CD8-positive, alpha-beta memory T cell (primary cell): ENCODE results near the gene TDRD7. TPM values are rescaled to one million over a fixed set of nuclear protein-coding genes. Genes with fewer than 3 reads are reported as not detected.
A peak's percentile ranks its signal among the peaks of the same experiment; 100 is the strongest.

ENCODE experiments used
- CTCF ChIA-PET: fragments of 350-600 bp; sonication (Branson Sonifier 250); formaldehyde crosslinking; loops from one replicate; lab custom pipeline; 2021; ENCODE audit warnings: antibody characterized with exemption; lab: Charles Lee
- POLR2A ChIA-PET: fragments of 350-600 bp; sonication (Branson Sonifier 250); formaldehyde crosslinking; loops from one replicate; lab custom pipeline; 2021; ENCODE audit warnings: antibody characterized with exemption; lab: Charles Lee
- DNase-seq, 5 donors: peaks; one replicate each; pipeline versions ENCODE4 v3.0.0 to v3.0.0-alpha.2; 2020 to 2022; ENCODE audit warnings: mixed read lengths in 1 of 5
- H3K27ac ChIP-seq: one replicate; pipeline ENCODE4 v1.7.0; 2013; ENCODE audit warnings: low read depth, mild to moderate bottlenecking, low read length, moderate library complexity
- H3K27me3 ChIP-seq: 2 replicates; pipeline ENCODE4 v1.7.0; 2013; ENCODE audit warnings: low read length, mild to moderate bottlenecking; ENCODE audit not compliant: insufficient read depth, poor library complexity, severe bottlenecking
- H3K36me3 ChIP-seq: 2 replicates; pipeline ENCODE4 v1.7.0; 2013; ENCODE audit warnings: mild to moderate bottlenecking, low read length, moderate library complexity; ENCODE audit not compliant: insufficient read depth
- H3K4me1 ChIP-seq: 2 replicates; pipeline ENCODE4 v1.7.0; 2013; ENCODE audit warnings: mild to moderate bottlenecking, low read length, moderate library complexity; ENCODE audit not compliant: insufficient read depth
- H3K4me3 ChIP-seq: 2 replicates; pipeline ENCODE4 v1.7.0; 2013; ENCODE audit warnings: mild to moderate bottlenecking, low read length
- H3K9me3 ChIP-seq: 2 replicates; pipeline ENCODE4 v1.7.0; 2013; ENCODE audit warnings: mild to moderate bottlenecking, low read length
- H3K27ac Mint-ChIP-seq, 8 donors: one replicate each; pipeline ENCODE4 v1.8.0; 2020 to 2021; ENCODE audit warnings: mixed read lengths in 8 of 8, mild to moderate bottlenecking in 6 of 8, inconsistent platforms in 3 of 8, moderate library complexity in 3 of 8
- H3K27me3 Mint-ChIP-seq, 2 donors: one replicate each; pipeline ENCODE4 v1.8.0; 2020 to 2021; ENCODE audit warnings: mixed read lengths in 2 of 2, mild to moderate bottlenecking in 1 of 2, moderate library complexity in 1 of 2
- H3K36me3 Mint-ChIP-seq, 3 donors: one replicate each; pipeline ENCODE4 v1.8.0; 2020 to 2021; ENCODE audit warnings: mixed read lengths in 3 of 3, inconsistent platforms in 1 of 3, mild to moderate bottlenecking in 1 of 3
- H3K4me1 Mint-ChIP-seq, 3 donors: one replicate each; pipeline ENCODE4 v1.8.0; 2020 to 2021; ENCODE audit warnings: mixed read lengths in 3 of 3, inconsistent platforms in 1 of 3, mild to moderate bottlenecking in 1 of 3
- H3K4me3 Mint-ChIP-seq, 7 donors: one replicate each; pipeline ENCODE4 v1.8.0; 2020 to 2021; ENCODE audit warnings: mixed read lengths in 7 of 7, mild to moderate bottlenecking in 6 of 7, moderate library complexity in 4 of 7, inconsistent platforms in 2 of 7
- H3K9me3 Mint-ChIP-seq, 5 donors: one replicate each; pipeline ENCODE4 v1.8.0; 2020 to 2022; ENCODE audit warnings: mixed read lengths in 5 of 5, mild to moderate bottlenecking in 3 of 5, moderate library complexity in 2 of 5, inconsistent platforms in 1 of 5
- polyA plus RNA-seq: library from polyadenylated mRNA; unstranded; fragments of 300-500 nt; fragmentation: Illumina TruSeq; gene quantifications from one replicate; pipeline ENCODE4 v1.2.3, GENCODE V29; 2021
- total RNA-seq, 2 experiments: library from RNA; stranded (reverse); gene quantifications; one replicate each; pipeline ENCODE4 v1.2.3, GENCODE V29; 2021

Gene TDRD7, protein sequence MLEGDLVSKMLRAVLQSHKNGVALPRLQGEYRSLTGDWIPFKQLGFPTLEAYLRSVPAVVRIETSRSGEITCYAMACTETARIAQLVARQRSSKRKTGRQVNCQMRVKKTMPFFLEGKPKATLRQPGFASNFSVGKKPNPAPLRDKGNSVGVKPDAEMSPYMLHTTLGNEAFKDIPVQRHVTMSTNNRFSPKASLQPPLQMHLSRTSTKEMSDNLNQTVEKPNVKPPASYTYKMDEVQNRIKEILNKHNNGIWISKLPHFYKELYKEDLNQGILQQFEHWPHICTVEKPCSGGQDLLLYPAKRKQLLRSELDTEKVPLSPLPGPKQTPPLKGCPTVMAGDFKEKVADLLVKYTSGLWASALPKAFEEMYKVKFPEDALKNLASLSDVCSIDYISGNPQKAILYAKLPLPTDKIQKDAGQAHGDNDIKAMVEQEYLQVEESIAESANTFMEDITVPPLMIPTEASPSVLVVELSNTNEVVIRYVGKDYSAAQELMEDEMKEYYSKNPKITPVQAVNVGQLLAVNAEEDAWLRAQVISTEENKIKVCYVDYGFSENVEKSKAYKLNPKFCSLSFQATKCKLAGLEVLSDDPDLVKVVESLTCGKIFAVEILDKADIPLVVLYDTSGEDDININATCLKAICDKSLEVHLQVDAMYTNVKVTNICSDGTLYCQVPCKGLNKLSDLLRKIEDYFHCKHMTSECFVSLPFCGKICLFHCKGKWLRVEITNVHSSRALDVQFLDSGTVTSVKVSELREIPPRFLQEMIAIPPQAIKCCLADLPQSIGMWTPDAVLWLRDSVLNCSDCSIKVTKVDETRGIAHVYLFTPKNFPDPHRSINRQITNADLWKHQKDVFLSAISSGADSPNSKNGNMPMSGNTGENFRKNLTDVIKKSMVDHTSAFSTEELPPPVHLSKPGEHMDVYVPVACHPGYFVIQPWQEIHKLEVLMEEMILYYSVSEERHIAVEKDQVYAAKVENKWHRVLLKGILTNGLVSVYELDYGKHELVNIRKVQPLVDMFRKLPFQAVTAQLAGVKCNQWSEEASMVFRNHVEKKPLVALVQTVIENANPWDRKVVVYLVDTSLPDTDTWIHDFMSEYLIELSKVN
- 1 to 10 TPM; 5.4 to 6.1 TPM for total RNA-seq
- 8.0 TPM for polyA plus RNA-seq

DNA sequence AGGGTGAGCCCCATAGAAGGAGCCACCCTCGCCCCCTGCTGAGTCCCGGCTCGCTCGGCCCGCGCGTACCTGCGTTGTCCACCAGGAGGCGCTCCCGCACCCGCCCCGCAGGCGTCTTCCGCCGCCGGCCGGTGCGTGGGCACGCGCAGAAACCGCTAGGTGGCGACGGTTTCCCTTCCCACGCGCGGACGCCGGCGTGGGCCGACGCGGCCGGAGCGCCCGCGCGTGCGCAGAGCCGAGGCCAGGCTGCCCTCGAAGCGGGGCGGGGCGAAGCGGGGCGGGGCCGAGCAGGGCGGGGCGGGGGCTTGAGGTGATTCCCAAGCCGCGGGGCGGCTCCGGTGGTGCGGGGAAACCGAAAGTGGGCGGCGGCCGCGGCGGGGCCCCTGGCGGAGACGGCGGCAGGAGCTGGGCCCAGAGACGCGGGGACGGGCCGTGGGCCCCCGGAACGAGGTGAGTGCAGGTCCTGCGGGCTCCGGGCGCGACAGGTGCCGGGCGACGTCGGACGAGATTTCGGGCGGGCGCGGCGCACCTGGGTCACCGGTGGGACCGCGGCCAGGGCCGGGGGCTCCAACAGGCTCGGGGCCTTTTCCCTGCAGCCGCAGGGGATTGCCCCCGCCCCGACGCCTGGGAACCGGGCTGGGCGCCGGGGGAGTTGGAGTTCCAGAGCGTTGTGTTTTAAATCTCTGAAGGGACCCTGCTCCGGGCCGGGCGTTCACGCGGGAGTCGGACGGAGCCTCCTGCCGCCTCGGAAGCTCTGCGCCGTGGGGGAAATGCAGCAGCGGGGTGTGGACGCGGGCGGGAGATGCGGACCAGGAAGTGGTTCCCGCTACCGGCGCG, at the start of gene TDRD7:
TSS of gene TDRD7 (plus strand) at position 308 of the 837 bp plus-strand sequence. CDS start 16,370 bp downstream, outside the sequence.
- Histone ChIP-seq H3K36me3 (no peaks in the 10 kb centered on the region), H3K27me3 (peaks cover 4% of the 10 kb centered on the region), H3K27ac (peak within 1 kb of the TSS; percentile 52), H3K9me3 (no peaks in the 10 kb centered on the region), H3K4me1 (peaks cover 19% of the 10 kb centered on the region), H3K4me3 (peak within 1 kb of the TSS; percentile 47)
- POLR2A ChIA-PET, result interaction anchor here (0.9 to 2.0 kb wide), 3 partner anchors 187 to 558 kb away, joined by 4 to 8 read pairs (median 6); partner anchors contain the start of genes NCBP1, TSTD2 and ZNF782
- H3K27me3 Mint-ChIP-seq, result peaks cover 8 to 16% of the 10 kb centered on the region in 2 donors
- peak within 1 kb of the TSS; percentile 81 to 92 (median 86) for H3K4me3 Mint-ChIP-seq
- H3K4me1 Mint-ChIP-seq, result peaks cover 31 to 43% (median 35%) of the 10 kb centered on the region in 3 donors
- H3K27ac Mint-ChIP-seq, result peak within 1 kb of the TSS; percentile 52 to 95 (median 90)
- H3K9me3 Mint-ChIP-seq, result no peaks in the 10 kb centered on the region
- CTCF ChIA-PET, result interaction anchor here (0.6 to 7.0 kb wide), 12 partner anchors 10 to 775 kb away, joined by 3 to 50 read pairs (median 4); partner anchors contain the start of genes NCBP1, TSTD2 and ZNF782
- peak; percentile 88 to 92 (median 90) for DNase-seq
- H3K36me3 Mint-ChIP-seq, result peaks cover 0 to 1% (median 0%) of the 10 kb centered on the region in 3 donors

- H3K27me3 Mint-ChIP-seq, result no peaks in the 10 kb centered on the region
- Histone ChIP-seq H3K4me1 (no peaks in the 10 kb centered on the region), H3K27ac (no peak overlapping the region), H3K4me3 (no peak overlapping the region), H3K27me3 (no peaks in the 10 kb centered on the region), H3K36me3 (no peaks in the 10 kb centered on the region), H3K9me3 (no peaks in the 10 kb centered on the region)
- H3K36me3 Mint-ChIP-seq, result peaks cover 11 to 44% (median 19%) of the 10 kb centered on the region in 3 donors
- no peak overlapping the region for H3K27ac Mint-ChIP-seq
- DNase-seq, result no peak
- CTCF ChIA-PET, result no interaction called here
- POLR2A ChIA-PET, result no interaction called here
- H3K4me1 Mint-ChIP-seq, result peaks cover 3 to 5% (median 4%) of the 10 kb centered on the region in 3 donors
- H3K9me3 Mint-ChIP-seq, result no peaks in the 10 kb centered on the region
- H3K4me3 Mint-ChIP-seq, result no peak overlapping the region
These were observed 48.9 kb upstream of the TDRD7 start for GRCh38 chr9:97362777-97363545.

GRCh38 chr9:97363661-97364299, 48.1 kb upstream of the TDRD7 start:
- POLR2A ChIA-PET, result no interaction called here
- CTCF ChIA-PET, result no interaction called here
- Mint-ChIP-seq H3K36me3 (peaks cover 14 to 38% (median 19%) of the 10 kb centered on the region in 3 donors), H3K9me3 (peaks cover 0 to 5% (median 3%) of the 10 kb centered on the region in 5 donors), H3K27me3 (no peaks in the 10 kb centered on the region), H3K27ac (peak overlapping the region in 1 of 8 donors; percentile 36), H3K4me3 (no peak overlapping the region), H3K4me1 (peaks cover 3 to 5% (median 4%) of the 10 kb centered on the region in 3 donors)
- Histone ChIP-seq H3K27ac (no peak overlapping the region), H3K4me1 (no peaks in the 10 kb centered on the region), H3K4me3 (no peak overlapping the region), H3K9me3 (no peaks in the 10 kb centered on the region), H3K36me3 (no peaks in the 10 kb centered on the region), H3K27me3 (no peaks in the 10 kb centered on the region)
- no peak for DNase-seq

DNA sequence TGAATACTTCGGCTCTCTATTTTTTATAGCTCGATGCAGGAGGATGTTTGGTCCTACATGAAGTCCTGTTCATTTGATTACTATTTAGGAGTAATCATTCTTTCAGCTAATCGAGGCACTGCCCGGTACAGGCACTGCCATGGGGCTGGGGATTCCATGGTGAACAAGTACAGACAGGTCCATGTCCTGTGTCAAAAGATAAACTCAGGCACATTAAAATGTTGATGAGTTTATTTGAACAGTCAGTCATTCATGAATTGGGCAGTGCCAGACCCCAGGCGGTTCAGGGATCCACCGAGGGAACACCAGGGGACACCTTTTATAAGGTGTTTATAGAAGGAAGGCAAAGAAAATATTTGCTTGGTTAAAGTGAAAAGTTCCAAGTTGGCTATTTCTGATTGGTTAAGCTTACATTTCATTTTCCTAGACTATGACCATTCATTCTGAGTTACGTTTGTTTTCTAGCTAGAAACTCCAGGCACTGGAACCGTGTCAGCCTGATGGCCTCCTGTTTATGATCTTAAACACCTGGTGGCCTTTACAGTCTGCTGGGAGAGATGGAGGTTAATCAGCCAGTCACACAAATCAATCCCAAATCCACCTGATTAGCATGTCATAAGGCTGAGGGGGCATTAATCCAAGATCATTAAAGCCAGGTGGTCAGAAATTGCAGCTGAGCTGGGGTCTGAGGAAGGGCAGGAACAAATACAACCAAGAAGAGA, 47.0 kb upstream of the TDRD7 start:
- no peaks in the 10 kb centered on the region for H3K4me1 ChIP-seq
- peaks cover 3 to 5% (median 4%) of the 10 kb centered on the region in 3 donors for H3K4me1 Mint-ChIP-seq
- H3K36me3 ChIP-seq, result no peaks in the 10 kb centered on the region
- H3K4me3 ChIP-seq, result no peak overlapping the region
- peaks cover 15 to 38% (median 29%) of the 10 kb centered on the region in 3 donors for H3K36me3 Mint-ChIP-seq
- ChIA-PET POLR2A (no interaction called here), CTCF (no interaction called here)
- H3K9me3 ChIP-seq, result no peaks in the 10 kb centered on the region
- H3K27ac ChIP-seq, result no peak overlapping the region
- H3K27me3 ChIP-seq, result no peaks in the 10 kb centered on the region
- DNase-seq, result no peak
- H3K27me3 Mint-ChIP-seq, result no peaks in the 10 kb centered on the region
- H3K27ac Mint-ChIP-seq, result peak overlapping the region in 1 of 8 donors; percentile 57
- H3K9me3 Mint-ChIP-seq, result peaks cover 0 to 9% (median 7%) of the 10 kb centered on the region in 5 donors
- H3K4me3 Mint-ChIP-seq, result peak overlapping the region in 1 of 7 donors; percentile 48

DNA sequence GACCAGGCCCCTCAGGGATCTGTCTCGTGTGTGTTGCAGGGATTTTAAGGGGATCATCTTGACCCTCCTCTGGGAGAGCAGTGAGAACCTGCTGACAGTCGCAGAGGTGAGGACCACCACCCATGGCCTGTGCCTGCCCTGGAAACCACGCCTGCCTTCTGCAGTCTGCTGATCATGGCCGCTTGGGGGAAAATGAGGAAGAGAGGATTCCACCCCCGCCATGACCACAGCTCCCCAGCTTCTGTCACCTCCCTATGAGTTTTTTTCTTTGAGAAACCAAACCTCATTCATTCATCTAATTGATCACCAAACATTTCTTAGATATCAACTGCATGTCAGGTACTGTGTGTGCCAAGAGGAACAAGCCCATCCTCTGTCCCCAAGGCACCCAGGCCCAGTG, 46.3 kb upstream of the TDRD7 start:
- H3K4me1 Mint-ChIP-seq, result peaks cover 3 to 5% (median 4%) of the 10 kb centered on the region in 3 donors
- Histone ChIP-seq H3K27ac (no peak overlapping the region), H3K4me3 (no peak overlapping the region), H3K4me1 (no peaks in the 10 kb centered on the region), H3K27me3 (no peaks in the 10 kb centered on the region), H3K9me3 (no peaks in the 10 kb centered on the region), H3K36me3 (no peaks in the 10 kb centered on the region)
- DNase-seq, result no peak
- ChIA-PET POLR2A (no interaction called here), CTCF (interaction anchor here (0.6 kb wide), 1 partner anchor 489 kb away, joined by 3 read pairs; no protein-coding TSS in a partner anchor)
- H3K36me3 Mint-ChIP-seq, result peaks cover 22 to 41% (median 36%) of the 10 kb centered on the region in 3 donors
- H3K9me3 Mint-ChIP-seq, result peaks cover 0 to 9% (median 7%) of the 10 kb centered on the region in 5 donors
- no peaks in the 10 kb centered on the region for H3K27me3 Mint-ChIP-seq
- H3K27ac Mint-ChIP-seq, result no peak overlapping the region
- no peak overlapping the region for H3K4me3 Mint-ChIP-seq

DNA sequence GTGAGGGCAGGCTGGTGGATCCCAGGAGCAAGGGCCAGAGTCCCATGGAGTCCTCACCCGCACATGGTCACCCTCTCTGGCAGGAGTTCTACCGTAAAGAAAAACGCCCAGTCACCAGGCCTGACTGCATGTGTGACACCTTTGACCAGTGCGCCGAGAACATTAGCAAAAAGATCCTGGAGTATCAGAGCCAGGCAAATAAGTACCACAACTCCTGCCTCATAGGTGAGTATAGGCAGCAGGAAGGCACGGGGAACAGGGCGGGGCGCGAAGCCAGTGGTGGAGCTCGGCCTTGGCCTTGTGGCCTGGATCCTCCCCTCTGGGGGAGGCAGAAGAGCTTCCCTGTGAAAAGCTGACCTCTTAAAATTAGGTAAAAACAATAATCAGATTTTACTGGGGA, 45.4 kb upstream of the TDRD7 start:
- Histone ChIP-seq H3K27me3 (no peaks in the 10 kb centered on the region), H3K4me1 (no peaks in the 10 kb centered on the region), H3K9me3 (no peaks in the 10 kb centered on the region), H3K4me3 (no peak overlapping the region), H3K27ac (no peak overlapping the region), H3K36me3 (no peaks in the 10 kb centered on the region)
- Mint-ChIP-seq H3K4me1 (peaks cover 3 to 5% (median 4%) of the 10 kb centered on the region in 3 donors), H3K9me3 (peaks cover 0 to 9% (median 7%) of the 10 kb centered on the region in 5 donors), H3K27ac (no peak overlapping the region), H3K27me3 (no peaks in the 10 kb centered on the region), H3K4me3 (no peak overlapping the region), H3K36me3 (peaks cover 19 to 42% (median 40%) of the 10 kb centered on the region in 3 donors)
- POLR2A ChIA-PET, result no interaction called here
- CTCF ChIA-PET, result no interaction called here
- DNase-seq, result no peak
